MG63 (cell line): Measurements from ENCODE around the gene DCC. TPM values are rescaled to one million over a fixed set of nuclear protein-coding genes. Genes with fewer than 3 reads are reported as not detected.
A peak's percentile ranks its signal among the peaks of the same experiment; 100 is the strongest.

Experiments used
- DNase-seq: peaks from one replicate; pipeline ENCODE4 v3.0.0-alpha.2; 2020
- H3K27me3 ChIP-seq: fragments of 250-450 bp; sonication (Bioruptor Pico); 2 replicates; pipeline ENCODE4 v1.5.1; 2020; ENCODE audit warnings: mild to moderate bottlenecking, moderate library complexity
- H3K36me3 ChIP-seq: fragments of 250-450 bp; sonication (Bioruptor Pico); 2 replicates; pipeline ENCODE4 v1.5.1; 2020; ENCODE audit warnings: mild to moderate bottlenecking, moderate library complexity
- H3K4me3 ChIP-seq: fragments of 250-450 bp; sonication (Bioruptor Pico); 2 replicates; pipeline ENCODE4 v1.5.1; 2020; ENCODE audit warnings: mild to moderate bottlenecking, moderate library complexity
- H3K9me3 ChIP-seq: fragments of 250-450 bp; sonication (Bioruptor Pico); 2 replicates; pipeline ENCODE4 v1.5.1; 2020; ENCODE audit warnings: mild to moderate bottlenecking, moderate library complexity
- total RNA-seq: library from RNA; depleted of rRNA; stranded (reverse); fragments of >200 nt; shearing (Covaris generic); gene quantifications from 2 replicates; pipeline ENCODE4 v1.2.3, GENCODE V29; 2014; ENCODE audit warnings: low replicate concordance

DCC gene
- total RNA-seq, 1 experiment from 2014 or later: not detected

DNA sequence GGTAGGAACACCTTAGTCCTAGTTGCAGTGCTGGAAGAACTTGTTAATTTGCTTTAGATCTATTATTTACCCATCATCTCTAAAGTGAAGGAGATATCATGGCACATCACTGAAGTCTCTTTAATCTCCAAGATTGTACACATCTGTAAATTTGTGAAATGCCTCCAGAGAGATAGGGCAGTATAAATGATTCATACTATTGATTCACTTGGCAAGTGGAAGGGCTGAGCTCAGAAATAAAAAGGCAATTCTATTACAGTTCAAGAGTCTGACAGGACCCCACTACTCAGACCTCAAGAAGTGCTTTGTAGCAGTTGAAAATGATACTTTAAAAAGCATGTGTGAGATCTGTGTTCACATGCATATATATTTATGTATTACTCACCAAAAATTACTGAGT lies 489.3 kb downstream of the DCC start:
- Histone ChIP-seq H3K9me3 (no peaks in the 10 kb centered on the region), H3K4me3 (no peak overlapping the region), H3K36me3 (no peaks in the 10 kb centered on the region), H3K27me3 (no peaks in the 10 kb centered on the region)
- DNase-seq: no peak

GRCh38 chr18:52829876-52830405 lies 489.9 kb downstream of the DCC start:
- Histone ChIP-seq H3K36me3 (no peaks in the 10 kb centered on the region), H3K27me3 (no peaks in the 10 kb centered on the region), H3K4me3 (no peak overlapping the region), H3K9me3 (no peaks in the 10 kb centered on the region)
- no peak for DNase-seq

DNA sequence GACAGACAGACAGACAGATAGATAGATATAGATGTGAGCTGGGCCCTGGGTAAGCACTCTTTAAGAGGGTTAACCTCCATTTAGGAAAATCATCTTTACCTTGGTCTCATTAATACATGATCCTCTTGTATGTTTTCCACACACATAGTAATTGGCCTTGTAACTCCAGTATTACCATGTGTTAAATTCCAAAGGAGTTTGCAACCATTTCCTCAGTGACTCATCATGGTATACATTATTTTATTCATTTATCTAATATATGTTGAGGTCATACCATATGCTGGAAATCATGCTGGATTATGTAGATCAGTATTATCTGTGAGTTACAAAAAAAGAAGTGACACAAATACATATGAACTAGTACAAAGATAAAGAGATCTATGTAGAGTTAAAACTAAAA lies 504.3 kb downstream of the DCC start:
- H3K36me3 ChIP-seq: no peaks in the 10 kb centered on the region
- no peaks in the 10 kb centered on the region for H3K9me3 ChIP-seq
- no peak overlapping the region for H3K4me3 ChIP-seq
- H3K27me3 ChIP-seq: no peaks in the 10 kb centered on the region
- no peak for DNase-seq

- DNase-seq: no peak
- no peaks in the 10 kb centered on the region for H3K36me3 ChIP-seq
- H3K27me3 ChIP-seq: no peaks in the 10 kb centered on the region
- H3K9me3 ChIP-seq: no peaks in the 10 kb centered on the region
- H3K4me3 ChIP-seq: no peak overlapping the region
Measured at GRCh38 chr18:52845036-52845435, 505.0 kb downstream of the DCC start.

DNA sequence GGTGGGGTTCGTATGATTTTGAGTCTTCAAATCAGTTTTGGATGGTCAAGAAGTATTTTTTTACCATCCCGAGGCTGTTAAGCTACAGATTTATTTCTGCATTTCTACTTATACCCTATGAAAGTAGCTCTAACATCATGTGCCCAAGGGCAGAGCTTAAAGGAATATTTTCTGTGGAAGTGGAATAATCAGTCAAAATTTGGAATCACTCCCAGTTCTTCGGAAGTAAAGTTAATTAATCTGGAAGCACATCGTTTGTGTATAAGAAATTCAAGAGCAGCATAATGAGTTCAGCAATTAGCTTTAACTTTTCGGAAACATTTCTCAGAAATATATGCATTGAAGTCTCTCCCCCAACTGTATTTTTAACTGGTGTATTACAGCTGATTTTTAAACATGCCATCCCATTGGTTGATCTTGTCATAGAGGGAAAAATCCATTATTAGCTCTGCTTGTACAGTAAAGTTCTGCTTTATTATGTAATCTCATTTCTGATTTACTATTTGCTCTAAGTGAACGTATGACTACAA lies 510.1 kb downstream of the DCC start:
- Histone ChIP-seq H3K9me3 (no peaks in the 10 kb centered on the region), H3K4me3 (no peak overlapping the region), H3K36me3 (no peaks in the 10 kb centered on the region), H3K27me3 (no peaks in the 10 kb centered on the region)
- no peak for DNase-seq

DNA sequence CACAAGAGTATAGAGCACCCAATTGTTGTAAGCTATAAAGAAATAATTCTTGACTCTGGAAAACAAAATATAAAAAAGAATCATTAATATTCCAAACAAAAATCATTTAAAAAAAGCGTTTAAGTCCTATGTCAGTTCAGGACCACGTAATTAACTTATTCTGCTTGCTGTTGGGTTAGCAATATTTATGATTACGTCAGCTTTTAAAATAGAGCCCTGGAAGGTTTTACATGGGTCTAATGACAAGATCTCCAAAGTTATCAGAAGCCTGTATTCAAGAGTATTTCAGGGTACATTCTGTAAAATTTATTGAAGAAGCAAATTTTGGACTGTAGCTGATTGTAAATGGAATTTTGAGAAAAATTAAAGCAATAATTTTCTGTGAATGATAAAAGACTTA lies 521.6 kb downstream of the DCC start:
- H3K9me3 ChIP-seq: no peaks in the 10 kb centered on the region

DNA sequence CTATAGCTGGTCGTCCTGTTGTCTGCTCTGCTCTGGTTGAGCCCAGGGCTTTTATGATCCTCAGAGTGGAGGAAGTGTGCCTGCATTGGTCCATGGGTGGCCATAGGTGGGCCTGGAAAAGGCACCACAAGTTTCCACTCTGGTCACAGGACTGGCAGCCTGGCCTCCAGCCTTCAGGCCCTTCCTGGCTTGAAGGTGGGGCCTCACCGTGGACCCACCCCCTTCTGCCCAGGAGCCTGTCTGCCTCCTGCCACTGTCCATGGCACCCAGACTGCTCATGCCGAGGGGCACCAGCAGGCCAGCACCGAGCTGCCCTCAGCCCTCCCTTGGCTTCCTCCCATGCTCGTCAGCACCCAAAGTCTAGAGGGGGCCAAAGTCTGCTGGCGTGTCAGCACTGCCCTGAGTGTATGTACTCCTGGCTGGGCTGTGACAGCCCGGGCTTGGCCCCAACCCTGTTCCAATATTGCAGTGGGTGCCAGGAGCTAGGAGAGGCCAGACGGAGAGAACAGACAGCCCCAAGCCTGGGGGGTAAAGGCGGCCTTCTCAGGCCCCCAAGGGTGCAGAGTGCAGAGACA lies 529.4 kb downstream of the DCC start:
- Histone ChIP-seq H3K4me3 (no peak overlapping the region), H3K36me3 (no peaks in the 10 kb centered on the region), H3K27me3 (no peaks in the 10 kb centered on the region), H3K9me3 (no peaks in the 10 kb centered on the region)
- no peak for DNase-seq

More for the DNA sequence above, 521.6 kb downstream of the DCC start:
- DNase-seq: no peak
- no peaks in the 10 kb centered on the region for H3K36me3 ChIP-seq
- H3K4me3 ChIP-seq: no peak overlapping the region
- H3K27me3 ChIP-seq: no peaks in the 10 kb centered on the region

GRCh38 chr18:52869942-52870907 lies 530.2 kb downstream of the DCC start:
- no peak for DNase-seq
- H3K36me3 ChIP-seq: no peaks in the 10 kb centered on the region

DNA sequence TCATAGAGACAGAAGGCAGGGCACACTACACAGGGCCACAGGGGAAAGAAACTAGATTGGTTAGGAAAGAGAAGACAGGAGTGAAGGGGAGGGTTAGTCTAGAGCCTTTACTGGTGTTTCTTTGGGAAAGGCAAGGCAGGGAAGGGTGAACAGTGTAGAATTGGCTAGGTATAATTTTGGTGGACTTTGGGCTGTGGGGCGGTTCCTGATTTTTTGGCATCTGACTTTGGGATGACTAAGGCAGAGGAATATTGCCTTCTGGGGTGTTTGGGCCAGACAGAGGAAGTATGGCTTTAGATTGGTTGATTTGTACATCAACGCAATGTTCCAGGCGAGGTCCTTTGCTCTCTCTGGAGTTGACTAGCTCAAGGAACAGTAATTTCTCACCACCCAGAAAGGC lies 534.8 kb downstream of the DCC start:
- Histone ChIP-seq H3K9me3 (no peaks in the 10 kb centered on the region), H3K4me3 (no peak overlapping the region), H3K36me3 (no peaks in the 10 kb centered on the region), H3K27me3 (no peaks in the 10 kb centered on the region)
- DNase-seq: no peak

More at GRCh38 chr18:52869942-52870907, 530.2 kb downstream of the DCC start:
- H3K4me3 ChIP-seq: no peak overlapping the region
- H3K27me3 ChIP-seq: no peaks in the 10 kb centered on the region
- no peaks in the 10 kb centered on the region for H3K9me3 ChIP-seq

- Histone ChIP-seq H3K9me3 (no peaks in the 10 kb centered on the region), H3K4me3 (no peak overlapping the region), H3K36me3 (no peaks in the 10 kb centered on the region), H3K27me3 (no peaks in the 10 kb centered on the region)
- DNase-seq: no peak
Measured at GRCh38 chr18:52875725-52876124, 535.7 kb downstream of the DCC start.

DNA sequence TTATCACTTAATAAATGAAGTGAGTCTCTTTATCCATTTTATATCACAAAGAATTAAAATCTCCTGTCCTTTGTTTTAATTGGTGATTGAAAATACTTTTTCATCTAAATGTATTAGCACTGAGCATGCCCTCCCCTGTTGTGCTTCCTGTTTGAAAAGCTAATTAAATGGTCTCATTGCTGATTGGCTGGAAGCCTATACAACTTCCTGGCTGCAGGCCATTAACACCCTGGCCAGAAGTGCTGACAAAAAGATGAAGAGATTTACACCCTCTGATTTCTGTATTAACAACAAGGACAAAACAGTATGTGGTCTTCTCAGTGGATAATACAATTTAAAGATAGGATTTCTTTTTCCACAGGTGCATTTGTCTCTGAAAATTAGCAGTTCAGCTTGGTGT lies 548.0 kb downstream of the DCC start:
- Histone ChIP-seq H3K4me3 (no peak overlapping the region), H3K9me3 (no peaks in the 10 kb centered on the region), H3K36me3 (no peaks in the 10 kb centered on the region), H3K27me3 (no peaks in the 10 kb centered on the region)
- no peak for DNase-seq

DNA sequence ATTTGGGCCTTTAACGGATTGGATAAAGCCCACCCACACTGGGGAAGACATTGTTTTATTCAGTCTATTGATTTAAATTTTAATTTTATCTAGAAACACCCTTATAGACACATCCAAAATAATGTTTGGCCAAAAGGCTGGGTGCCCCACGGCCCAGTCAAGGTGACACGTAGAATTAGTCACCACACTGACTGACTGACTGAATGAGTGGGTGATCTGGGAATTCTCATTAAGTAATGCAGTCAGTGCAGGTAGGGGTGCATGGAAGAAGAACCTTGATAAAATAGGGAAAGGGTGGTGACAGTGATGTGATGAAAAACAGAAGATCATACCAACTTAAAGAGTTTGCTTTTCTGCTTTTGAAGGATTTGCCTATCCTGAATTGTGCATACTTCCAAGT lies 554.8 kb downstream of the DCC start:
- no peak for DNase-seq
- H3K27me3 ChIP-seq: no peaks in the 10 kb centered on the region
- no peaks in the 10 kb centered on the region for H3K36me3 ChIP-seq
- H3K9me3 ChIP-seq: no peaks in the 10 kb centered on the region
- no peak overlapping the region for H3K4me3 ChIP-seq

GRCh38 chr18:52897611-52898484 lies 557.9 kb downstream of the DCC start:
- Histone ChIP-seq H3K9me3 (no peaks in the 10 kb centered on the region), H3K27me3 (no peaks in the 10 kb centered on the region), H3K4me3 (no peak overlapping the region), H3K36me3 (no peaks in the 10 kb centered on the region)
- no peak for DNase-seq

- Histone ChIP-seq H3K9me3 (no peaks in the 10 kb centered on the region), H3K36me3 (no peaks in the 10 kb centered on the region), H3K27me3 (no peaks in the 10 kb centered on the region), H3K4me3 (no peak overlapping the region)
- DNase-seq: no peak
Measured at GRCh38 chr18:52898485-52899058, 558.6 kb downstream of the DCC start.

DNA sequence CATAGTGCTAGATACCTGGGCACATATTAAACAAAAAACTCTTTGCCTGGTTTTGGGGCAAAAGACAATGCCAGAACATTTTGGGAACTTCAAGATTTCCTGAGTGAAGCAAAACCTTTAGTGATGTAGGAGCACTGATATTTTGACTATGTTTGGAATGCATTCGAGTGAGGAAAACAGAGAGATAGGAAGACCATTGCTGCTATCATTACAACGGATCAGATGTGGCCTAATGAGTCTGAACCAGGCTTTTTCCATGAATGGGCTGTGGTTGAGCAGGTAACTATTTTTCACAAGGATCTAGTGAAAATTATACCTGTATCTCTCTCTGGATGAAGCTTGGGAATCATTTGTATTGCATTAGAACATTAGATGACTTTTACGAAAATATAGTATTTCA lies 562.2 kb downstream of the DCC start:
- H3K36me3 ChIP-seq: no peaks in the 10 kb centered on the region
- DNase-seq: no peak

GRCh38 chr18:52903857-52904256 lies 563.9 kb downstream of the DCC start:
- Histone ChIP-seq H3K27me3 (no peaks in the 10 kb centered on the region), H3K36me3 (no peaks in the 10 kb centered on the region), H3K4me3 (no peak overlapping the region), H3K9me3 (no peaks in the 10 kb centered on the region)
- DNase-seq: peak; percentile 6

More for the DNA sequence above, 562.2 kb downstream of the DCC start:
- Histone ChIP-seq H3K9me3 (no peaks in the 10 kb centered on the region), H3K4me3 (no peak overlapping the region), H3K27me3 (no peaks in the 10 kb centered on the region)
